Measurements from ENCODE around the gene ADTRP.

- no peak for TF ChIP-seq CTCF (IDR thresholded peaks at IDR 0.05)
- no peak for TF ChIP-seq POLR2A (IDR thresholded peaks at IDR 0.05)
Observed at GRCh38 chr6:11714116-11714797, 64.3 kb downstream of the ADTRP start.
